ENCODE results near the gene ZHX3. TPM values are rescaled to one million over a fixed set of nuclear protein-coding genes. Genes with fewer than 3 reads are reported as not detected.

ZHX3 gene
- polyA plus RNA-seq, 1 experiment, result 24.1 TPM

GRCh38 chr20:41248368-41249024, 69.0 kb downstream of the ZHX3 start:
- TF ChIP-seq, protein P1, sequence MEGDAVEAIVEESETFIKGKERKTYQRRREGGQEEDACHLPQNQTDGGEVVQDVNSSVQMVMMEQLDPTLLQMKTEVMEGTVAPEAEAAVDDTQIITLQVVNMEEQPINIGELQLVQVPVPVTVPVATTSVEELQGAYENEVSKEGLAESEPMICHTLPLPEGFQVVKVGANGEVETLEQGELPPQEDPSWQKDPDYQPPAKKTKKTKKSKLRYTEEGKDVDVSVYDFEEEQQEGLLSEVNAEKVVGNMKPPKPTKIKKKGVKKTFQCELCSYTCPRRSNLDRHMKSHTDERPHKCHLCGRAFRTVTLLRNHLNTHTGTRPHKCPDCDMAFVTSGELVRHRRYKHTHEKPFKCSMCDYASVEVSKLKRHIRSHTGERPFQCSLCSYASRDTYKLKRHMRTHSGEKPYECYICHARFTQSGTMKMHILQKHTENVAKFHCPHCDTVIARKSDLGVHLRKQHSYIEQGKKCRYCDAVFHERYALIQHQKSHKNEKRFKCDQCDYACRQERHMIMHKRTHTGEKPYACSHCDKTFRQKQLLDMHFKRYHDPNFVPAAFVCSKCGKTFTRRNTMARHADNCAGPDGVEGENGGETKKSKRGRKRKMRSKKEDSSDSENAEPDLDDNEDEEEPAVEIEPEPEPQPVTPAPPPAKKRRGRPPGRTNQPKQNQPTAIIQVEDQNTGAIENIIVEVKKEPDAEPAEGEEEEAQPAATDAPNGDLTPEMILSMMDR (IDR thresholded peaks at IDR 0.05; ENCODE audit: low read depth, low read length), result no peak
- H3K9me3 ChIP-seq (ENCODE audit: control insufficient read depth, insufficient read depth, low read length), result no peaks in the 10 kb centered on the region
- POLR2A ChIA-PET, result interaction anchor here (1.6 kb wide), 1 partner anchor 16 kb away, joined by 5 read pairs; no protein-coding TSS in a partner anchor
- H3K4me3 ChIP-seq (ENCODE audit: low read depth, low read length), result no peak overlapping the region
- H3K27me3 ChIP-seq (ENCODE audit: control insufficient read depth, insufficient read depth, low read length), result no peaks in the 10 kb centered on the region
- H3K27ac ChIP-seq (ENCODE audit: low read depth, low read length), result no peak overlapping the region
- CTCF ChIA-PET, result interaction anchor here (1.2 to 1.6 kb wide), 3 partner anchors 15 to 92 kb away, joined by 3 to 6 read pairs (median 5); partner anchors contain the start of gene LPIN3
- DNase-seq (ENCODE audit: low read depth, low spot score), result no peak

- no peak overlapping the region for H3K27ac ChIP-seq (ENCODE audit: low read depth, low read length)
- CTCF ChIA-PET, result interaction anchor here (1.2 to 1.6 kb wide), 3 partner anchors 15 to 93 kb away, joined by 3 to 6 read pairs (median 5); partner anchors contain the start of gene LPIN3
Observed at GRCh38 chr20:41247523-41248367, 69.8 kb downstream of the ZHX3 start.

DNA sequence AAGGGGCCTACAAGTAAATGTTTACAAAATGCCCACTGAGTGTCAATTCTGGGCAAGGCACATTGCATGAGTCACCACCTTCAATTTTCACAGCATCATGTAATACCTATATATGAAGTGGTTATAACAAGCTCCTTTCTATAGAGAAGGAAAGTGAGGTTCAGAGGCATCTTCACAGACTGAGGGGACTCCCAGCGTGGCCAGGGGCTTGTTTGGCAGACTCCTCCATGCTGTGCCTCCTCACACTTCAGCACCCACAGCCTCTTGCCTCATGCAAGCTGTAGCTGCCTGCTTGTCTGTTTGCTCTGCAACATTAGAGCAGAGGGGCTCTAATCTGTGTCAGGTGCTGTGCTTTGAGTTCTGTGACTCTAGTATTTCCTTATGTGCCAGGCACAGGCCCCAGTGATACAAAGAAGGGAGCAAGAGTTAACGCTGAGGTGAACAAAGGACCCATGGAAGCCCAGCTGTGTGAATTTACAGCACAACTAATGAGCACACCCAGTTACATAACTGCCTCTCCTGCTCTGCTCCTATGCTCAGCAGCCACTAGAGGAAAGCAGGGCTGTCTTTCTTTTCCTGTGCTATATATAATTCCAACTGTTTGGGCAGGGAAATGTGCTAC, 72.3 kb downstream of the ZHX3 start:
- Histone ChIP-seq H3K9me3 (ENCODE audit: control insufficient read depth, insufficient read depth, low read length) (no peaks in the 10 kb centered on the region), H3K27ac (ENCODE audit: low read depth, low read length) (no peak overlapping the region), H3K27me3 (ENCODE audit: control insufficient read depth, insufficient read depth, low read length) (no peaks in the 10 kb centered on the region), H3K4me3 (ENCODE audit: low read depth, low read length) (no peak overlapping the region)
- ChIA-PET CTCF (interaction anchor here (0.5 to 3.8 kb wide), 3 partner anchors 12 to 94 kb away, joined by 3 to 12 read pairs (median 5); no protein-coding TSS in a partner anchor), POLR2A (no interaction called here)
- TF ChIP-seq, protein P1 (IDR thresholded peaks at IDR 0.05; ENCODE audit: low read depth, low read length), result peak; percentile 14; the same call in 1 of the 2 replicates
- no peak for DNase-seq (ENCODE audit: low read depth, low spot score)

More at GRCh38 chr20:41247523-41248367, 69.8 kb downstream of the ZHX3 start:
- Histone ChIP-seq H3K9me3 (ENCODE audit: control insufficient read depth, insufficient read depth, low read length) (no peaks in the 10 kb centered on the region), H3K4me3 (ENCODE audit: low read depth, low read length) (no peak overlapping the region), H3K27me3 (ENCODE audit: control insufficient read depth, insufficient read depth, low read length) (no peaks in the 10 kb centered on the region)
- POLR2A ChIA-PET, result interaction anchor here (1.6 kb wide), 1 partner anchor 15 kb away, joined by 5 read pairs; no protein-coding TSS in a partner anchor
- TF ChIP-seq, protein P1 (IDR thresholded peaks at IDR 0.05; ENCODE audit: low read depth, low read length), result no peak
- DNase-seq (ENCODE audit: low read depth, low spot score), result no peak

DNA sequence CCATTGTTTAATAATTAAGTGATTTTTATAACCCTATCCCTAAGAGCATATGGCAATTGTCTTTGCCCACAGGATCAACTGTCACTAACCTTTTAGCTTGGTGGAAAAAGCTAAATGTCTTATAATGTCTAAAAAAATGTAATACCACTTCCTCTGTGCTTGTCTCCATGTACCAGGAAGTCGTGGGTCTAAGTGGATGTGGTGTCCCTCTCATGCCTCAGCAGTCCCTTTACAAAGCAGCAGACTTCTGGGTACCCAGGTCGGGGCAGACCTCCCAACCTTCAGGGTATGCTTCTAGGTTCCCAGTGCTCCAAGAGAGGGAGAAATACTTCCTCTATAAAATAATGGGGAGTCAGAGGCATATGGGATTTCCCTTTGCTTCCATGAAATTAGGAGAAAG, 74.7 kb downstream of the ZHX3 start:
- POLR2A ChIA-PET, result no interaction called here
- DNase-seq (ENCODE audit: low read depth, low spot score), result no peak
- no peak overlapping the region for H3K4me3 ChIP-seq (ENCODE audit: low read depth, low read length)
- TF ChIP-seq, protein P1 (IDR thresholded peaks at IDR 0.05; ENCODE audit: low read depth, low read length), result no peak
- H3K9me3 ChIP-seq (ENCODE audit: control insufficient read depth, insufficient read depth, low read length), result no peaks in the 10 kb centered on the region
- H3K27me3 ChIP-seq (ENCODE audit: control insufficient read depth, insufficient read depth, low read length), result no peaks in the 10 kb centered on the region
- no peak overlapping the region for H3K27ac ChIP-seq (ENCODE audit: low read depth, low read length)
- CTCF ChIA-PET, result interaction anchor here (1.2 to 2.6 kb wide), 6 partner anchors 10 to 280 kb away, joined by 3 to 21 read pairs (median 4); no protein-coding TSS in a partner anchor

All from AG04450 (cell line).